H1 (cell line): ENCODE data around the gene UBE2E1. TPM values are rescaled to one million over a fixed set of nuclear protein-coding genes. Genes with fewer than 3 reads are reported as not detected.
A peak's percentile ranks its signal among the peaks of the same experiment; 100 is the strongest.

ENCODE experiments used
- CTCF ChIA-PET: fragments of 300-600 bp; sonication (Branson Sonifier 250); formaldehyde crosslinking; loops from one replicate; lab custom pipeline; 2021; ENCODE audit not compliant: partially characterized antibody; lab: Charles Lee
- POLR2A ChIA-PET: fragments of 300-600 bp; sonication (Branson Sonifier 250); formaldehyde crosslinking; loops from one replicate; lab custom pipeline; 2021; ENCODE audit warnings: inconsistent platforms; ENCODE audit not compliant: partially characterized antibody; lab: Charles Lee
- DNase-seq, 2 experiments: peaks; one replicate each; pipeline versions ENCODE4 v3.0.0 to v3.0.0-alpha.2; 2010 to 2022; ENCODE audit warnings: low spot score in 2 of 2, low read depth in 1 of 2, mixed read lengths in 1 of 2
- FAIRE-seq: peaks from 2 replicates; lab custom pipeline; 2011; peaks lifted over from hg19 to GRCh38; lab: Jason Lieb, UNC
- H2AFZ ChIP-seq: 2 replicates; pipeline ENCODE4 v1.8.1; 2012; ENCODE audit warnings: low read length, inconsistent platforms
- H2AK5ac ChIP-seq: 2 replicates; pipeline ENCODE4 v1.6.1; 2013; ENCODE audit warnings: low read depth, low read length
- H2BK120ac ChIP-seq: replicated peaks from 2 replicates; pipeline ENCODE3; 2013; ENCODE audit warnings: low read depth, low read length, inconsistent platforms
- H2BK12ac ChIP-seq: 2 replicates; pipeline ENCODE4 v1.6.1; 2013; ENCODE audit warnings: low read depth, low read length
- H2BK15ac ChIP-seq: 2 replicates; pipeline ENCODE4 v1.6.1; 2013; ENCODE audit warnings: low read length
- H2BK20ac ChIP-seq: 2 replicates; pipeline ENCODE4 v1.6.1; 2013; ENCODE audit warnings: low read length
- H2BK5ac ChIP-seq: 2 replicates; pipeline ENCODE4 v1.6.1; 2013; ENCODE audit warnings: low read depth, low read length
- H3K14ac ChIP-seq: 2 replicates; pipeline ENCODE4 v1.6.1; 2013; ENCODE audit warnings: inconsistent platforms; ENCODE audit not compliant: insufficient read length
- H3K18ac ChIP-seq: 2 replicates; pipeline ENCODE4 v1.6.1; 2013; ENCODE audit warnings: low read length; ENCODE audit errors: extremely low read depth
- H3K23ac ChIP-seq: 2 replicates; pipeline ENCODE4 v1.6.1; 2013; ENCODE audit warnings: inconsistent platforms; ENCODE audit not compliant: insufficient read length
- H3K23me2 ChIP-seq: 2 replicates; pipeline ENCODE4 v1.6.1; 2013; ENCODE audit warnings: low read depth, low read length
- H3K27ac ChIP-seq: 2 replicates; pipeline ENCODE4 v1.6.1; 2011; ENCODE audit warnings: low read depth, low read length, inconsistent platforms
- H3K27me3 ChIP-seq, 4 experiments: replicated peaks in 1 of 4; 1 replicate in 1 of 4; 2 replicates in 3 of 4; pipeline versions ENCODE4 v1.6.1 to v1.8.1; 2011 to 2013; ENCODE audit warnings: low read length in 3 of 4, mild to moderate bottlenecking in 3 of 4, inconsistent platforms in 2 of 4, mixed read lengths in 2 of 4, moderate library complexity in 1 of 4; ENCODE audit not compliant: control insufficient read depth in 3 of 4, insufficient read depth in 3 of 4; ENCODE audit errors: extremely low read depth in 1 of 4
- H3K36me3 ChIP-seq, 4 experiments: 2 replicates each; pipeline versions ENCODE4 v1.6.1 to v1.8.1; 2011 to 2013; ENCODE audit warnings: mild to moderate bottlenecking in 4 of 4, low read length in 3 of 4, moderate library complexity in 2 of 4, control low read depth in 1 of 4, inconsistent platforms in 1 of 4; ENCODE audit not compliant: insufficient read depth in 4 of 4, control insufficient read depth in 2 of 4
- H3K4ac ChIP-seq: replicated peaks from 2 replicates; pipeline ENCODE3; 2013; ENCODE audit warnings: low read length, low read depth, mixed read lengths, inconsistent platforms; ENCODE audit not compliant: insufficient read length
- H3K4me1 ChIP-seq, 4 experiments: replicated peaks in 1 of 4; 1 replicate in 1 of 4; 2 replicates in 3 of 4; pipeline versions ENCODE4 v1.6.1 to v1.8.1; 2011 to 2013; ENCODE audit warnings: low read length in 3 of 4, inconsistent platforms in 2 of 4, mixed read lengths in 1 of 4; ENCODE audit not compliant: insufficient read depth in 4 of 4, control insufficient read depth in 3 of 4
- H3K4me2 ChIP-seq, 2 experiments: 2 replicates each; pipeline versions ENCODE4 v1.6.1 to v1.8.1; 2011 to 2013; ENCODE audit warnings: low read depth in 2 of 2, low read length in 2 of 2, control low read depth in 1 of 2, inconsistent platforms in 1 of 2, mild to moderate bottlenecking in 1 of 2; ENCODE audit not compliant: insufficient read depth in 1 of 2
- H3K4me3 ChIP-seq, 4 experiments: fragments of 200-600, 300-600 bp in 1 of 4; sonication (generic), shearing (Covaris generic), sonication (Bioruptor Twin) in 1 of 4; 2 replicates each; pipeline versions ENCODE4 v1.5.1 to v1.8.1; 2011 to 2016; ENCODE audit warnings: low read length in 4 of 4, low read depth in 3 of 4, control low read depth in 2 of 4, inconsistent platforms in 2 of 4, mild to moderate bottlenecking in 2 of 4, mixed read lengths in 1 of 4, moderate library complexity in 1 of 4; ENCODE audit not compliant: insufficient read depth in 2 of 4; ENCODE audit errors: extremely low read depth in 1 of 4
- H3K56ac ChIP-seq: replicated peaks from 2 replicates; pipeline ENCODE3; 2013; ENCODE audit warnings: low read depth, mild to moderate bottlenecking, mixed read lengths, low read length, inconsistent platforms; ENCODE audit not compliant: insufficient read length
- H3K79me1 ChIP-seq: 2 replicates; pipeline ENCODE4 v1.6.1; 2013; ENCODE audit warnings: low read depth, low read length, control low read depth
- H3K79me2 ChIP-seq, 2 experiments: 2 replicates each; pipeline versions ENCODE4 v1.6.1 to v1.8.1; 2012 to 2013; ENCODE audit warnings: low read length in 2 of 2, mild to moderate bottlenecking in 2 of 2, inconsistent platforms in 1 of 2; ENCODE audit not compliant: insufficient read depth in 2 of 2, control insufficient read depth in 1 of 2
- H3K9ac ChIP-seq, 4 experiments: replicated peaks in 1 of 4; 1 replicate in 1 of 4; 2 replicates in 3 of 4; pipeline versions ENCODE4 v1.6.1 to v1.8.1; 2011 to 2013; ENCODE audit warnings: low read depth in 3 of 4, low read length in 3 of 4, control low read depth in 2 of 4, mild to moderate bottlenecking in 2 of 4, moderate library complexity in 2 of 4, inconsistent platforms in 1 of 4; ENCODE audit errors: extremely low read depth in 1 of 4
- H3K9me3 ChIP-seq, 2 experiments: 2 replicates each; pipeline versions ENCODE4 v1.6.1 to v1.8.1; 2012 to 2013; ENCODE audit warnings: mild to moderate bottlenecking in 2 of 2, moderate library complexity in 2 of 2, control low read depth in 1 of 2, inconsistent platforms in 1 of 2, low read depth in 1 of 2, low read length in 1 of 2, mixed read lengths in 1 of 2; ENCODE audit not compliant: insufficient read depth in 2 of 2
- H4K20me1 ChIP-seq, 2 experiments: replicated peaks in 1 of 2; 2 replicates each; pipeline versions ENCODE3 to v1.8.1; 2011 to 2013; ENCODE audit warnings: inconsistent platforms in 2 of 2, low read length in 2 of 2, mild to moderate bottlenecking in 1 of 2; ENCODE audit not compliant: insufficient read depth in 2 of 2, control insufficient read depth in 1 of 2
- H4K5ac ChIP-seq: 2 replicates; pipeline ENCODE4 v1.6.1; 2013; ENCODE audit warnings: low read length, low read depth, mixed read lengths, inconsistent platforms; ENCODE audit not compliant: insufficient read length
- H4K8ac ChIP-seq: 2 replicates; pipeline ENCODE4 v1.8.0; 2013; ENCODE audit warnings: mild to moderate bottlenecking, moderate library complexity, low read length, inconsistent platforms; ENCODE audit not compliant: insufficient read depth; ENCODE audit errors: extremely low read depth
- H4K91ac ChIP-seq: replicated peaks from 2 replicates; pipeline ENCODE3; 2013; ENCODE audit warnings: low read length, mixed read lengths, inconsistent platforms; ENCODE audit not compliant: insufficient read length
- CHD1 ChIP-seq: IDR thresholded peaks from 2 replicates; pipeline ENCODE4 v1.6.1; 2012; ENCODE audit warnings: low read depth, low read length, improper control_type of control experiment
- CREB1 ChIP-seq: IDR thresholded peaks from 2 replicates; pipeline ENCODE4 v1.6.1; 2012; ENCODE audit warnings: inconsistent platforms
- CTBP2 ChIP-seq: IDR thresholded peaks from 2 replicates; pipeline ENCODE4 v1.7.0; 2011; ENCODE audit warnings: borderline replicate concordance, mild to moderate bottlenecking, moderate library complexity, mixed read lengths, low read length; ENCODE audit not compliant: insufficient read depth, insufficient read length
- GABPA ChIP-seq: IDR thresholded peaks from 2 replicates; pipeline ENCODE4 v1.6.1; 2011; ENCODE audit warnings: mild to moderate bottlenecking, low read length, moderate library complexity, borderline replicate concordance; ENCODE audit not compliant: insufficient read depth
- HDAC6 ChIP-seq: IDR thresholded peaks from one replicate; pipeline ENCODE4 v1.7.1; 2012; ENCODE audit warnings: low read depth, mild to moderate bottlenecking, inconsistent platforms, low read length, moderate library complexity
- KDM1A ChIP-seq: fragments of 200-600, 300-600 bp; sonication (generic); IDR thresholded peaks from 2 replicates; pipeline ENCODE4 v1.7.1; 2016; ENCODE audit warnings: mild to moderate bottlenecking, low read length, borderline replicate concordance
- PHF8 ChIP-seq: fragments of 200-600 bp; sonication (generic); conservative IDR thresholded peaks from 2 replicates; pipeline ENCODE4 v1.7.1; 2012; ENCODE audit warnings: low read depth, mild to moderate bottlenecking, inconsistent platforms, low read length, moderate library complexity
- RXRA ChIP-seq: IDR thresholded peaks from 2 replicates; pipeline ENCODE4 v1.6.1; 2011; ENCODE audit warnings: low read depth, mild to moderate bottlenecking, low read length, moderate library complexity; ENCODE audit not compliant: insufficient read depth
- WGBS, 2 experiments: shearing (Covaris generic) in 1 of 2; methylation state at CpG; one replicate each; pipeline versions ENCODE4 v1.1.6 to v1.1.7; 2013 to 2015; ENCODE audit warnings: low lambda C conversion rate in 2 of 2, mixed read lengths in 2 of 2, inconsistent platforms in 1 of 2, low coverage in 1 of 2, missing lambda C conversion rate in 1 of 2; ENCODE audit not compliant: insufficient replicate concordance in 2 of 2, insufficient coverage in 1 of 2, insufficient read length in 1 of 2; ENCODE audit errors: extremely low coverage in 1 of 2, missing lambda C conversion rate in 1 of 2; 5-methylcytosine and 5-hydroxymethylcytosine counted together
- polyA plus RNA-seq, 7 experiments: library from polyadenylated mRNA; depleted of rRNA in 3 of 7; stranded (reverse) in 5 of 7; unstranded in 2 of 7; fragments of >200 nt in 5 of 7; fragments of 200-250 nt in 2 of 7; gene quantifications; 1 replicate in 5 of 7; 2 replicates in 1 of 7; 4 replicates in 1 of 7; pipeline versions ENCODE4 v1.2.1 to v1.2.3, GENCODE V29; 2011 to 2013; ENCODE audit warnings: missing spikeins in 2 of 7, mixed read lengths in 2 of 7
- total RNA-seq: library from RNA; stranded (reverse); fragmentation: NEBNext Ultra II Directional; extraction: Animal tissue kit (Norgen Biotek cat#: 25700); gene quantifications from 2 replicates; pipeline ENCODE4 v1.2.1, GENCODE V29; 2021

Gene UBE2E1
- total and polyA plus RNA-seq, 2 of the 8 experiments (the other 6 are each of a cell fraction or from before 2014, with no cell fraction given), result 109 to 141 TPM

DNA sequence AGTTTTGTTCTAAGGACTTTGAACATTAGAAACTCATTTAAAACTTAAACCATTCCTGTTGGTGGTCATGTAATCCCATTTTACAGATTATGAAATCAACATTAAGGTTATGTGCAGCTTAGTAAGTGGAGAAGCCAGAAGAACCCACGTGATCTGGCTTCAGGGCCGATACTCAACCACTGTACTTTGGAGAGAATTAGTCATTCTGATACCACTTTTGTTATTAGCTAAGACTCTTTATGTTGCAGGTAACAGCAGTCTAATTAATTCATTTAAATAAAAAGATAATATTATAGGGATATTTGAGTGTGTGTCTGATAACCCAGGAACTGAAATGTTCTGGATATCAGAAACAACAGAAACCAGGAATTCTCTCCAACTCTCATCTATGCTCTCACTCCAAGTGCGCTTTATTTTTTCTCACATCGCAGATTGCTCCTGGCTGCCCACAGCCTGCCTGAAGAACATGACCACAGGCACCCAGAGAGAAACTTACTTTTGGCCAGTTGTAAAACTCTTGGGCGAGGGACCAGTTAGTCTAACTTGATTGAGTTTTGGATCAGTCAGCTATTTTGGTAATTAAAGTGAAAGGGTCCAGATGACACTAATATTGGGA is 25.2 kb downstream of the UBE2E1 start:
- H3K4me3 ChIP-seq, result no peak overlapping the region
- no peak overlapping the region for H4K8ac ChIP-seq
- H3K4me2 ChIP-seq, result no peak overlapping the region
- peaks cover 5 to 8% of the 10 kb centered on the region in 2 experiments for H4K20me1 ChIP-seq
- H3K4ac ChIP-seq, result no peak overlapping the region
- peaks cover 0 to 97% of the 10 kb centered on the region in 2 experiments; a peak in 2 of 4 replicates for H3K79me2 ChIP-seq
- no peak overlapping the region for H4K91ac ChIP-seq
- no peak for FAIRE-seq
- H2BK12ac ChIP-seq, result no peak overlapping the region
- H3K23ac ChIP-seq, result peak overlapping the region; percentile 39
- H3K23me2 ChIP-seq, result no peaks in the 10 kb centered on the region
- peaks cover 4% of the 10 kb centered on the region for H3K79me1 ChIP-seq
- no peak overlapping the region for H3K56ac ChIP-seq
- no peak overlapping the region for H2BK120ac ChIP-seq
- no peak overlapping the region for H3K14ac ChIP-seq
- no peak overlapping the region for H3K27ac ChIP-seq
- no peak overlapping the region for H3K18ac ChIP-seq
- H2AK5ac ChIP-seq, result no peak overlapping the region
- no peaks in the 10 kb centered on the region for H3K9me3 ChIP-seq
- H2BK20ac ChIP-seq, result no peak overlapping the region
- 91% methylated on average over 5 of the region's 5 CpGs; no CpG with 5 or more reads in 1 of the 2 experiments for WGBS, 2 experiments
- H4K5ac ChIP-seq, result no peak overlapping the region
- no peak for DNase-seq
- peaks cover 0 to 5% (median 0%) of the 10 kb centered on the region in 4 experiments; a peak in 1 of 8 replicates for H3K36me3 ChIP-seq
- H3K4me1 ChIP-seq, result peaks cover 0 to 7% (median 3%) of the 10 kb centered on the region in 4 experiments; a peak in 4 of 7 replicates
- peaks cover 0 to 1% (median 0%) of the 10 kb centered on the region in 4 experiments; a peak in 1 of 7 replicates for H3K27me3 ChIP-seq
- ChIA-PET CTCF (interaction anchor here (0.6 to 2.7 kb wide), 2 partner anchors 59 to 494 kb away, joined by 3 to 13 read pairs; no protein-coding TSS in a partner anchor), POLR2A (interaction anchor here (0.9 to 2.1 kb wide), 5 partner anchors 21 to 119 kb away, joined by 3 to 11 read pairs (median 5); partner anchors contain the start of genes NKIRAS1 and RPL15)
- no peak overlapping the region for H3K9ac ChIP-seq
- no peak overlapping the region for H2AFZ ChIP-seq
- no peak overlapping the region for H2BK5ac ChIP-seq
- no peak overlapping the region for H2BK15ac ChIP-seq
- TF ChIP-seq GABPA (no peak), RXRA (no peak), CHD1 (no peak), CTBP2 (no peak), CREB1 (no peak), PHF8 (no peak), HDAC6 (no peak), KDM1A (no peak)
